Subcutaneous adipose tissue (tissue), 4 donors: ENCODE data around the gene PTGES3L. TPM values are rescaled to one million over a fixed set of nuclear protein-coding genes. Genes with fewer than 3 reads are reported as not detected.

Experiments used
- CTCF ChIP-seq: fragments of 450-650 bp; IDR thresholded peaks from one replicate; pipeline ENCODE4 v1.5.1; 2016; ENCODE audit warnings: low read depth, mild to moderate bottlenecking, control low read depth, antibody characterized with exemption, moderate library complexity
- total RNA-seq, 4 donors: library from RNA; depleted of rRNA; stranded (reverse); fragments of >200 nt; gene quantifications; one replicate each; pipeline ENCODE4 v1.1.0, GENCODE V29; 2016

The PTGES3L gene
- total RNA-seq, 4 donors from 2014 or later: not detected

GRCh38 chr17:42953669-42954068, 26.2 kb downstream of the PTGES3L start:
- TF ChIP-seq CTCF: no peak

- TF ChIP-seq CTCF: no peak
Observed at GRCh38 chr17:42950044-42950783, 29.7 kb downstream of the PTGES3L start.

- TF ChIP-seq CTCF: no peak
Observed at GRCh38 chr17:42946812-42947211, 33.1 kb downstream of the PTGES3L start.

- TF ChIP-seq CTCF: no peak
Observed at GRCh38 chr17:42944211-42944610, 35.7 kb downstream of the PTGES3L start.

- TF ChIP-seq CTCF: no peak
Observed at GRCh38 chr17:42937712-42938596, 41.9 kb downstream of the PTGES3L start.

- TF ChIP-seq CTCF: no peak
Observed at GRCh38 chr17:42929497-42929844, 50.4 kb downstream of the PTGES3L start.
